ENCODE results near the gene SPACDR.

Gene SPACDR

DNA sequence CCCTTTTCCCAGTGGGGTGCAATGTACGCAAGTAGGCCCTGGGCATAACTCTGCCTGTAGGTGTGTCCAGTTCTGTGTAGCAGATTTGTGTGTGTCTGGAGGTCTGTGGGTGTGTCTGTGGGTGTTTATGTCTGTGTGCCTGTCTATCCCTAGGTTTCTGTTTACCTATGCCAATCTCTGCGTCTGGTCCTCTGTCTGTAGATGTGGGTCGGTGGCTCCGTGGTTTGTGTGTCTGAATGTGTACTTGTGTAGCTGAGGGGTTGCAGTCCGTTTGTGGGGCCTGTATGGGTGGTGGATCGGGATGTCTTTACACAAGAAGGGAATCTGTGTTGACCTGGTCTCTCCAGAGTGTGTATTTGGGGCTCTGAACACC lies 20.6 kb upstream of the SPACDR start:
- no peak for DNase-seq

DNA sequence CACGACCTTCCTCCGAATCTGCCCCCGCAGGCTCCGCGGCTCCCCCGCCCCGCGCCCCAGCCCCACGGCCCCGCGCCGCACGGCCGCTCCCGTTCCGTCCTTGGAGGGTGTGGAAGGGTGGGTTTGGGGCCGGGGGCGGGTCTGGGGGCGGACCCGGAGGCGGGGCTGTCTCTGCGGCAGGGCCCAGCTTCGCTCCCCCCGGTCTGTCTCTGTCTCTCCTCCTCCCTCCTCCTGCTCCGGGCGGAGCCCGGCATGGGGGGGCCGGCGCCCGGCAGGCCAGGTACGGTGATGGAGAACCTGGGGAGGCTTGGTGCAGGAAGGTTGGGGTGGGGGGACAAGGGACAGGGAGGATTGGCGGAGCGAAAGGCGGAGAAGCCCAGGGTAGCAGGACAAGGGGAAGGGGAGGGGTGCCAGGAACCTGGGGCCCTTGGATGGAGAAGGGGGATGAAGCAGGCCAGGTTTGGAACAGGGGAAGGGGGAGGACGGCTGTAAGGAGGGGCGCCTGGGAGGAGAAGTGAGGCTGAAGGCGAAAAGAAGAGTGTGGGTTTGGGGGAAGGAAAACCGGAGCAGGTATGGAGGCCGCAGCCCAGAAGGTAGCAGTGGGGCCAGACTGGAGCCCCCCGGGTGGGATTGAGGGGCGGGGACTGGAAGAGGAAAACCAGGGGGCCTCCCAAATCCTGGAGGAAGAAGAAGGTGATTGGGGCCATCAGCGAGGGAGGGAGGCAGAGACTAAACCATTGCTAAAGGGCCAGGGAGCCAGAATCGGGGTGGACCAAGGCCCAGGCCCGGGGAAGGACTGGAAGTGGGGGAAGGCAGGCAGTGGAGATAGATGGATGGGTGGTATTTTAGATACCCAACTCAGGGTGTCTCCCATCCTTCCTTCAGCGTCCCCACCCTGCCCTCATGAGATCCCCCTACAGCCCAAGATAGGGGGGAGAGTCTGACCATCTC lies 19.9 kb upstream of the SPACDR start, which contains the start of gene NYAP1:
Gene NYAP1 (plus strand): TSS at position 206 of the 951 bp plus-strand sequence. CDS start 1,385 bp downstream, outside the sequence.
- DNase-seq = peak; percentile 8

- peak; percentile 9 for DNase-seq
Observed at GRCh38 chr7:100483090-100483721, 19.1 kb upstream of the SPACDR start.

- no peak for DNase-seq
Observed at GRCh38 chr7:100482728-100483089, 18.6 kb upstream of the SPACDR start.

- no peak for DNase-seq
Observed at GRCh38 chr7:100481466-100481865, 17.4 kb upstream of the SPACDR start.

- peak; percentile 80 for DNase-seq
Observed at GRCh38 chr7:100478958-100479660, 15.0 kb upstream of the SPACDR start, which contains the start of gene TSC22D4. TSS of gene TSC22D4 (minus strand) at chr7:100479214. CDS start at chr7:100478038, 1,176 bp downstream.

DNA sequence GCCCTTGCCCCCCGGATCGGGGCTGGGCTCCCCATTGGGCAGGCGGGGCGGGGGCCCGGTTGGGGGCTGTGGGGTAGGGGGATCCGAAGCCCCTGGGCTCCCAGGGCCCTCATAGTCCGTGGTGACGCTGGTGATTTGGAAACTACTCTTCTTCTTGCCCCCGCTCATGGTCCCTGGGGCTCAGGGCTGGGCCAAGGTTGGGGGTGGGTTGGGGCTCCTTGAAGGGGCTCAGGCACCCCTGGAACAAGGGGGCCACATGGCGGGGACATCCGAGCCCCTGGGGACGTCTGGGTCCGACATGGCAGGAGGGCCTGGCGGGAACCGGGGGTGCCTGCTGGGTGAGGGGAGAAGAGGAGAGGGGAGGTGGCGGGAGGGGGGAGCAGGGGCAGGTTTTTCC lies 13.8 kb upstream of the SPACDR start:
- no peak for DNase-seq

DNA sequence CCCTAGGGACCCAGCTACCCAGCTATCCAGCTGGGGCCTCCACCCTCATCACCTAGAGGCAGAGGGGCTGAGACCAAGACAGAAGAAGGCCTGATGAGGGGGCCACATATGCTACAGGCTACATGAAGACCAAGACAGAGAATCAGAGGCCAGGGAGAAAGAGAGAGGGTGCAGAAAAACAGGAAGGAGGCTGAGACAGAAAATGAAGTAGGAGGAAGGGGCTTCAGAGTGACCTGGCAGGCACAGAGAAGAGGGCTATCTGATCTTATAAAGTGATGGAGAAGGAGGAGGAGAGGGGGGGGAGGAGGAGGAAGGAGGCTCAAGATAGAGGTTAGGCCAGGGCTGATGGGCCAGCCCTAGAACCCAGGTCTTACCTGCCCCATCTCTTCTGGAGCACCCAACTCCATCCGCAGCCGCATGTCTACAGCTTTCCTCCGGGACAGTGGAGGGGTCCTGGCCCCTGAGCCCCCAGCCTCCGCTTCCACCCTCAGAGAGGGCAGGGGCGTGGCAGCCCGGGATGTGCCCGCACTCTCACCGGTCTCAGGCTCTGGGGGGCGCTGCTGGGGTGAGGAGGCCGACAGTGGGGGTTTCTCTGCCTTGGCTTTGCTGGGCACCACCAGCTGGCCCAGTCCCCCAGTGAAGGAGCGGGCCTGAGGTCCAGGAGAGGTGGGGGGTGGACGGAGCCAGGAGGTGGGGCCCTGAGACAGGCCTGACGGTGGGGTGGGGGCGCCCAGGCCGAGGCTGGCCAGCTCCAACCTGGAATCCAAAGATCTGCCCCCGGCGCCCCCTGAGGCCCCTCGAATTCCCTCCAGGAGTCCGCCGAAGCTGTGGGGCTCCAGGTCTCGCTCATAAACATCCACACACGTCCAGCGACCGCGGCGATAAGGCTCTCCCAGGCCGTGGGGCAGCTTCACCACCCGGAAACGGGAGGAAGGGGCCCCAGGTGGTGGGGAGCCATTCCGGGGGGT lies 13.1 kb upstream of the SPACDR start:
- no peak for DNase-seq

DNA sequence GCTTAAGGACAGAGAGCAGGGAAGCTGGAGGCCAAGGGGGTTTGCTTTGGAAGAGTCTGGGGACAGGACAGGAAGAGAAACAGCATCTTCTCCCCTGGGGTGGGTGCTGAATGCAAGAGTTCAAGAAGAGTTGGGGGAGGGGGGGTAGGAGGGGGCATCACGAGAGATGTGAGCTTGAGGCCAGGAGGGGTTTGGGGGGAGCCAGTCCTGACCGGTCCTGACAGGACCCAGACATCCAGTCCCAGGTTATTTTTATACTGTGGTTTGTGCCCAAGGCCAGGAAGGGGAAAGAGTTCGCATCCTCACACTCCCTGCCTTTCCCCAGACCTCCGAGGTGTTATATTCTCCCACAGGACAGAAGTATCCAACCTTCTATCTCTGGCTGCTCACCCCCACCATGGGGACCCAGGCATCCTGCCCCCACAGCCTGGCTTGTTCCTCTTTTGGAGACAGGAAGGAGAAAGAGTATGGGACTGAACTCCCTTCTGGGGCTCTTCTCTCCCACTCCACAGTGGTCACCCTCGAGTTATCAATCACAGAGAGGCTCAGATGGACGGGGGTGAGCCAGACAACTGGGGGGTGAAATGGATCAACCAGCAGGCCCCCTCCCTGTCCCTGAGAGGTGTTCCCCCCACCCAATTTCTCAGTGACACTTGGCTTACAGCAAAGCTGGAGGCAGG lies 12.2 kb upstream of the SPACDR start:
- no peak for DNase-seq

- DNase-seq = no peak
Observed at GRCh38 chr7:100475549-100475948, 11.5 kb upstream of the SPACDR start.

GRCh38 chr7:100472854-100473499 lies 8.9 kb upstream of the SPACDR start:
- DNase-seq = peak; percentile 24

GRCh38 chr7:100472121-100472851 lies 8.2 kb upstream of the SPACDR start:
- no peak for DNase-seq

DNA sequence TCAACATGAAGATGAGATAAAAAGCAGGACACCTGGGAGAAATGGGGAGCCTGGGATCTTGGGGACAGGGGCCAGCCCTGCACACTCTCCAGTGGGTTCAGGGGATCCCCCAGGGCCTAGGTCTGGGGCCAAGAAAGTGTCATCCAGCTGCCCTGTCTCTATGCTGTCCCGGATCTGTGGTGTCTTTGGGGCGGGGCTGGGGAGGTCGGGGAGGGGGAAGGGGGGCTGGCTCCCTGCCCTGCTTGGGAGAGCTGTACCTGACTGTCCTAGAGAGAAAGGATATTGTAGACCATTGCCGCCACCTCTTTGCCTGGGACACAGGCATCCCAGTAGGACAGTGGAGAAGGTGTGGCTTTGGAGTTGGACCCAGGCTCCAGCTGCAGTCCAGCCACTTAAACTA lies 7.0 kb upstream of the SPACDR start:
- DNase-seq = no peak

DNA sequence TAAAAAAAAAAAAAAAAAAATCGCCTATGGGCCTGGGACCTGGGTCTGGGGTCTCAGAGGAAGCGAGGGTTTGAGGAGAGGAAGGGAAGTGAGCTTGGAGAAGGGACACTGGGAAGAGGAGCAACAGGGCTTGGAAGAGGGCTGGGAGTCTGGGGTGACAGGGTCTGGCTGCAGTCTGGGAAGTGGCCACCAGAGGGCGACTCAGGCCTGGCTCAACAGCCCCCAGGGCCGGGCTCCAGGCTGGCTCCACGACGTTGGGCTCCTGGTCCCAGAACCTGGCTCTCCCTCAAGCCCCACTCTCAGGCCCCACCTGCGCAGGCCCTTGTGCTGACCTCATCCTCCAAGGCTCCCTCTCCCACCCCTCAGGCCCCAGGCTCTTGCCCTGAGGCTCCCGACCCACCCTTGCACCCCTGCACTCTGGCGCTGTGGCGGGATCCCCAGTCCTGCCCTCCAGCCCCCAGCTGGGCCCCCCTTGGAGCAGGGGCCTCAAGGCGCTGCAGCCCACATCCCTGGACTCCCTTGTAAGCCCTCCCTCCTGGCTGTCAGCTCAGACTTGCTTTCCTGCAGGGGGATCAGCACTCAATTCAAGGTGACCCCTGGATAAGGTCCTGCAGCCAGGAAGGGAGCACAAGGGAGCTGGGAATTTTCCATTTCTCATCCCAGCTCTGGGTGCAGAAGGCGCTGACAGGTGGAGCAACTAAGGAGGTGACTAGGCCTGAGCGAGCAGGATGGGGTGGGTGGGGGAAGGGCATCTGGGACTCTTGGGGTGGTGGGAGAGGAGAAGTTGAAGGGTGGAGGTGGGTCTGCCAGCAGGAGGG lies 5.4 kb upstream of the SPACDR start:
- peak; percentile 20 for DNase-seq

GRCh38 chr7:100467638-100468373 lies 3.7 kb upstream of the SPACDR start:
- no peak for DNase-seq

DNA sequence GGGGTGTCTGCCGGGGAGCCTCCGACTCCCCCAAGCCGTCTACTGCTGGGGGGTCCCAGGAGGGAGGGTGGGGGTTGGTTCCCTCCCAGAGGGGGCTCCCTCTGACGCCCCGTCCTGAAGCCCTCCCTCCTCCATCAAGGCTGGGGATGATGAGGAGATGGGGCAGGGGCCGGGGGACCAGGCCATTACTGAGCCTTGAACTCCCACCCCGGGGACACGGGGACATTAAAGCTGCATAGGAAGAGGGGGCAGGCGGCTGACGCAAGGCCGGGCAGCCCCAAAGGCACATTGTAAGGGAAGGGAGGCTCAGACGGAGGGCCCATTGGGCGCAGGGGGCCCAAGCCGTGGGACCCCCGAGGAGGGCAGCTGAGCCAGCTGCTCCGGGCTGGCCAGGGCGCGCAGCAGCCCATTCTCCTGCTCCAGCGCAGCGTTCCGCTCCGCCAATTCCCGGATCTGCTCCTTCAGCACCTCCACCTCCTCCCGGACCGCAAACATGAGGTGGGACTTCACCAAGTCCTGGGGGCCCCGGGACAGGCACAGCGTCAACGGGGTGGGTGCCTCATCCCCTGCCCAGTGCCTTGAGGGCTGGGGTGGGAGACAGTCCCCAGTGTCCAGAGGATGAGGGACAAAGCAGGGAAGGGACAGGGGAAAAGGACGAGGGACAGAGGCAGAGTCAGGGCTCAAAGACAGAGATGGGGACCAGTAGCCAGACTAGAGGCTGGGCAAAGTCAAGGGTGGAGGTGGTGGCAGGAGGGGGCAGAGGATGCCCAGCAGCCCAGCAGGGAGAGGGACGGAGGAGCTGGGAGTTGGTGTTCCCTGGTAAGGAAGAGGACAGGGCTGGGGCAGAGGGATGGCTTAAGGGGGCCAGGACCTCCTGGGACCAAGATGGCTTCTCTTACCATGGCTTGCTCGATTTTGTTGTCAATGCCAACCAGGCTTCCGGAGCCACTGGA lies 2.9 kb upstream of the SPACDR start:
- DNase-seq = no peak

DNA sequence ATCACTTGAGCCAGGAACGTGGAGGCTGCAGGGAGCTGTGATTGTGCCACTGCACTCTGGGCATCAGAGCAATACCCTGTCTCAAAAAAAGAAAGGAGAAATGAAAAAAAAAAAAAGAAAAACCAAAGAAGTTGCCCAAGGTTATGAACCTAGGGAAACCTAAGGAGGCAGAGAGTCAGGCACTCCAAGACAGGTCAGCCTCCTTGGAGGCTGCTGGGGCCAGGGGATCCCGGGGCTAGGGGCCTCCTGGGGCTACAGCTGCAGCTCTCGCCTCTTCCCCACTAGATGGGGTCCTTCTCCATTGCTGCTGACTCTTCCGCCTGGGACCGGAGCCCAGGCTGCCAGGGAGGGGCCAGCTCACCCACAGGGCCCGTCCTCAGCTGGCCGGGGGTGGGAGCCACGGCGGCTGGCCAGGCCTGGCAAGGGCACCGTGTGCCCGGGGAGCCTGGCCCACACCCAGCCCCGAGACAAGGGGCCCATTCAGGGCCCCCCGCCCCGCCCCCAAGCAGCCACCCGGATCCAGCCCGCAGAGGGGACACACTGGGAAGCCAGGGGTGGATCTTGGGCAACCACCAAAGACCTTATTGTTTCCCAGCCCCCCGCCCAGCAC lies 1.7 kb upstream of the SPACDR start:
- no peak for DNase-seq
